DMS153 treated with DMSO at 0.1 percent for 48 hours (cell line): ENCODE data around the gene SMIM24.
A peak's percentile ranks its signal among the peaks of the same experiment; 100 is the strongest.

Experiments used
- DNase-seq: peaks from one replicate; lab custom pipeline; 2025; ENCODE audit not compliant: unreplicated experiment; lab: John Stamatoyannopoulos, UW

SMIM24 gene

DNA sequence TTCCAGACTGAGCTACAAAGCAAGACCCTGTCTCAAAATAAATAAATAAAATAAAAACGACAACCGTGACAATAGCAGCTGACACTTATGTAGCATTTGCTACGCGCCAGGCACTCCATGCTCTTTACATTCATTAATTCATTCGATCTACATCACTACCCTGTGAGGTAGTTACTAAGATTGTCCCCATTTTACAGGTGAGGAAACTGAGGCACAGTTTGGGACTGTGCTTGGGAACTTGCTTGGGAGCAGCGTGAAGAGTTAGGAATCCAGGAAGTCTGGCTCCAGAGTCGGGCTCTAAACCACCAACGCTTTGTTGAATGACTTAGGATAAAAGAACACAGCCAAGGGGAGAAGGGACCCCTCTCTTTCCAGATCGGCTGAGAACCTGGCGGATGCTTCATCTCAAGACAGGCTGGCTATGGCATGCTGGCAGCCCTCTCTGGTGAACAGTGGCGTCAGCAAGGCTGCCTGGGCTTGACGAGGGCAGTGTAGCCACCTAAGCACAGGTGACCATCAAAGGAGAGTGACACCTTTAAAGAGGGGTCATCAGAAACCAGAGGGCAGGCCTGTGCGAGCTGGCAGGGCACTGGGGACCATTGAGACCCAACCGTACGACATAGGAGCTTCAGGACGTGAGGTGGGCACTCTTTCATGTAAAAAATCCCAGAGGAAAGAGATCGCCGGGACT is 19.6 kb upstream of the SMIM24 start:
- no peak for DNase-seq

DNA sequence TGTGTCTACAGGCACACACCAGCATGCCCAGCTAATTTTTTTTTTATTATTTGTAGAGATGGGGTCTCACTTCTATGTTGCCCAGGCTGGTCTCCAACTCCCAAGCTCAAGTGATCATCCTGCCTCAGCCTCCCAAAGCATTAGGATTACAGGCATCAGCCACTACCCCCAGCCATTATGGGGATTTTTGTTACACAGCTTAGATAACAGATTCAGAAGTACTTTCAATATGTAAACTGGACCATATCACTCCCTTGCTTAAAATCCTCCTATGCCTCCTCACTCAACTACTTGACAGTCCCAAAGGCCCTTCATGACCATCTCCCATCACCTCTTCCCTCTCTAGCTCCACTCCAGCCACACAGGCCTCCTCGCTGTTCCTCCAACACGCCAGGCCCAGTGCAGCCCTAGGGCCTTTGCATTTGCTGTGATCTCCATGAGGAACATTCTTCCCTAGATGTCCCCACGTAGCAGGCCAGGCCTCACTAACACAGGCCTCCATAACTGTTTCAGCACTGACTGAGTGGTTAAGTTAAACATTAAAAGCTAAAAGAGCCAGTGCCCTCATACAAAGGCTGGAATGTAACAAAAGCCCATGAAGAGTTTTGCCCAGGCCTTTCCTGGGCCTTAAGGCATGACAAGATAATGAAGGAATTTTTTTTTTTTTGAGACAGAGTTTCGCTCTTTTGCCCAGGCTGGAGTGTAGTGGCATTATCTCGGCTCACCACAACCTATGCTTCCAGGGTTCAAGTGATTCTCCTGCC is 17.6 kb upstream of the SMIM24 start:
- DNase-seq: no peak

DNA sequence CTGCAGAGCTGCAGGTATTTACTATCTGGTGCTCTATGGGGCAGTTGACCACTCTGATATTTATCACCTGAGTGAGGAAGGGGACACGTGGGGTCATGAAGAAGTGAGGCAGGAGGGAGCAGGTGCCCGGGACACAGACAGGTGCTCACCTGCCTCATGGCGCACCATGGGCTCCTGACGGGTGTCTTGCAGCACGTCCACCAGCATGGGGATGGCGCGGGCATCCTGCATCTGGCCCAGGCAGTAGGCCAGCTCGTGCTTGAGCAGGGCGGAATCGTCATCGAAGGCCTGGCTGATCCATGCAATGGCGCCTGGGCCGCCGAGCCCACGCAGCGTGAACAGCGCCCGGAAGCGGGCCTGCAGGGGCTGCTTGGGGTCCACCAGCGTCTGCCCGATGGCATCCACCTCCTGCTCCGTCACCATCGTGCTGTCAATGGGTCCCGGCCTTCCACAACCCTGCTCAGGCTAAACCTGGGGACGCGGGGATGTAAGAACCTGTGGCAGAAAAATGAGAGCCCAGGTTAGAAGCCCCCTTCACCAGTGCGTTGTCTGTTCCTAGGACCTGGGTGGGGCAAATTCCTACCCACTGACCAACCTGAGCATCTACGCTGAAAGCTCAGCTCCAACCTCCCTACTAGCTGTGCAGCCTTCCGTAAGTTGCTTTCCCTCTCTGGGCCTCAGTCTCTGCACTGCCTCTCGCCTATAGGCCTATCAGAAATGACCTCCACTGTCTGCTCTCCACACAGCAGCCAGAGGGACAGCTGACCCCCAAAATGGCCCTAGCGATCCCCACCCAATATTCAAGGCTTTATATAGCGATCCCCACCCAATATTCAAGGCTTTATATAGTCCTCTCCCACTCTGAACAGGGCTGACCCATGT is 16.3 kb upstream of the SMIM24 start:
- DNase-seq: no peak

DNA sequence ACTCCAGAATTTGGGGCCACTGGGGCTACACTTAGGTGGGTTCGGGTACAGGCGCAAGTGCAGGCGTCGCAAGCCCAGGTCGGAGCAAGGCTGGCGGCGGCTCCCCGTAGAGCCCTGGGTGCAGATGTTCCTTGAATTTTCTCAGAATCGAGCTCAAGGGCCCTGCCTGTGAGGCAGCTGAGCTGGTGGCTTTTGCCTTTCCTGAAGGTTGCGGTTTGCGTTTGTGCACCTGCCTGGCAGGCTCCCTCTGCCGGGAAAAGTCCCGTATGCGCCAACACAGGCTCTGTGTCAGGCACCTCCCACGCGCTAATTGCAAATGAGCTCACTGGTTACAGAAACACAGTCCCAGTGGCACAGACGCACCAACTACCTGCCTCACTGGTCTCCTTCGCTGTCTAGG is 14.2 kb upstream of the SMIM24 start:
- DNase-seq: no peak

DNA sequence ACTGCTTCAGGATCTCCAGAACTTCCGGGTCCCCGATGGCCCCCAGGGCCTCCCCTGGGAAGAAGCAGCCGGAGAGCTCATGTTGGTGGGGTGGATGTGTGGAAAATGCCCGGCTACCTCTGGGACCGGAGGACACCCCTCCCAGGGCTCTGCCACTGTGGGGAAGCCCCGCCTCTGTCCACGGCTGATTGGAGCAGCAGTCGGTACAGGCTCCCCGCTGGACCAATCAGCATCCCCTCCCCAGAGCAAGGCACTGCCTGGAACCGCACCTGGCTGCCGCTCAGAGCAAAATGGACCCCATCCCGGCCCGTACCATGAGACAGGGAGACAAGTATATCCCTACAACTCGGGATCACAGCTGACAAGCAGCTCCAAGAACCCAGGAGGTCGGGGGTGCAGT is 13.7 kb upstream of the SMIM24 start:
- DNase-seq: no peak

DNA sequence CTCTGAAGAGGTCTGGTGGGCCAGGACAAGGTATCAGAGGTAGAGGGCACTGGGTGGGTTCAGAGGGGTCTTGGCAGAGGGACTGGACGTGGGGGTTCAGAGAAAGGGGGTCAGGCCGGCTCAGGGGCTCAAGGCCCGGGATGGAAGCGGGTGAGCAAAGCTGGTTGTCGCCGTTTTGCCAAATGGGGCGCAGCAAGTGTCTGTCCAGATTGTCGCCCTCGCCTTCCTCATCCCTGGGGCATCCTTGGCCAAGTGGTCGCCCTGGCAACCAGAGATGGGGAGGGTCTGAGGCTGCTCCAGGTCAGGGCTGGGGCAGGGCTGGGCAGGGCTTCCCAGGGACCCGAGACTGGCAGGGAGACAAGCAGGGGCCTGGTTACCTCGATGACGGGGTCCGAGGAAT is 13.3 kb upstream of the SMIM24 start:
- DNase-seq: no peak

DNA sequence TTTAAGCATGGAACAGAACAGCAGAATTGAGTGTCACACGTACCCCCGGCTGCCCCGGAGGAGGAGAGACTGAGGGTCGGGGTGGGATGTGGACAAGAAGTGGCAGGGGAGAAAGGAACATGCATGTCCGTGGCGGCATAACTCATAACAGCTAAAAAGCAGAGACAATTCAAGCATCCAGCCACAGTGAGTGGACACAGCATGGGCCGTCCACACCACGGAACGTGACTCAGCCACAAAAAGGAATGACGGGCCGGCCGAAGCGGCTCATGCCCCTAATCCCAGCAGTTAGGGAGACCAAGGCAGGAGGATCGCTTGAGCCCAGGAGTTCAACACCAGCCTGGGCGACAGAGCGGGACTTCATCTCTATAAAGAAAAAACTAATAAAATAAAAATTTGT is 12.6 kb upstream of the SMIM24 start:
- no peak for DNase-seq

DNA sequence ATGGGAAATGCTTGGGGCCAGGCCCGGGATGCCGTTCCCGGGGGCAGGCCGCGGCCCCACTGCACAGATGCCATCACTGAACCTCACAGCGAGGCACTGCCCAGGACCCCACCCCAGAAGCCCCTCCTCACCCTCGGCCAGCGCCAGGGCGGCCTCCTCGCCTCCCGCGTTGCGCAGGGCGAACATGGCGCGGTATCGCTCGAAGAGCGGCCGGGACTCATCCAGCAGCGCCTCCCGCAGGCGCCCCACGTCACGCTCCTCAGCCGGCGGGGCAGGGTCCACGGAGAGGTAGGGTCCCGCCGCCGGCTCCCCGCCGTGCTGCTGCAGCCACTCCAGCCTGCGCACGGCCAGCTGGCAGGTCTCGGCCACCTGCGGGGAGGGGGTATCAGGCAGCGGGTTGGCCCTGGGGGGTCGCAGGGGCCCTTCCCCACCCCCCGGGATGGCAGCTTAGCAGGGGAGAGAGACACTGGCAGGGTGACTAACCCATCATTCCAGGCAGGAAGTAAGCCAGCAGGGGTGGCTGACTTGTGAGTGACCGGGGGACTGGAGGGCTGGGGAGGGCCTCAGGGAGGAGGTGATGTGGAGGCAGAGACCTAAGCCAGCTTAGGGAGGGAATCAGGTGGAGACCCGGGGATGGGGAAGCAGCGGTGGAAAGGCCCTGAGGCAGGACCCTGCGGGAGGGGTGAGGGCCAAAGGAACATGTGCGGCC is 12.0 kb upstream of the SMIM24 start:
- no peak for DNase-seq

DNA sequence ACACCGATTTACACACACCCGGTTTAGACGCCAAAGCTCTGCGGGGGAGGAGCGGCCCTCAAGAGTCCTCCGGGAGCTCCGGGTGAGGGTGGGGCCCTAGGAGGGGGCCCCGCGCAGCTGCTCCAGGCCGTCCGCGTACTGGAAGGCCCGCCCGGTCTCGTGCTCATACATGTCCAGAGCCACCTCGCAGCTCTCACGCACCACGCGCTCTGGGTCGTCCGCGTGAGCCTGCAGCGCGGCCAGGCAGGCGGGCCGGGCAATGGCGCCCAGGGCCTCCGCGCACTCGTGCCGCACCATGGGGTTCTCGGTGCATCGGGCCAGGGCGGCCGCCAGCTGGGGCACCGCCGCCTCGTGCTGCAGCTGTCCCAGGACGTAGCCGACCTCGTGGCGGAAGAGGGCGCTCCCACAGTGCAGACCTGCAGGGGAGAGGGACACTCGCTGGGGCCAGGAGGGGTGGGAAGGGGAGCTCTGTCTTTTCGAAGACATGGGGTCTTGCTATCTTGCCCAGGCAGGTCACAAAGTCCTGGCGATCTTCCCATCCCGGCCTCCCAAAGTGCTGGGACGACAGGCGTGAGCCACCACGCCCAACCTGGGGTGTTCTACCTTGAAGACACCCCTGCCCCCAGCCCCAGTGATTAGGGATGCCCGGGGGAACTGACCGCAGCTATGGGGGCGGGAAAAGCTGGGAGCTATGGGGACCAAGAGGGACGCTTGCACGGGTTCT is 11.2 kb upstream of the SMIM24 start:
- no peak for DNase-seq

DNA sequence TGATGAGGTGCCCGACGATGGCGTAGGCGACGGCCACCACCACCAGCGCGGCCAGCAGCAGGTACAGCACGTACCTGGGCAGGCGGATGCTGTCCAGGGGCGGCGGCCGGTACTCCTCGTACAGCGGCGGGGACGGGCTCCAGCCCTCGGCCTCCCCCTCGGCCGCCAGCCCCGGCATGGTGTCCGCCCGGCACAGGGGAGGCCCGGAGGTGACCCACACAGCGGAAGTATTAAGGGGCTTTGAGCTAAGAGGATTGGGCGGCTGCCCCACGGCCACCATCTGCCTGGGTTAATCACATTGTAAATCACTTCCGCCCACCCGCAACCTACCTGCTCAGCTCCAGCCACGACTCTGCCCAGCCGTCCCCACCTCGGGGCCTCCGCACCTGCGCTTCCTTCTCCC is 2.9 kb upstream of the SMIM24 start, which contains the start of gene SMIM44:
Gene SMIM44 (minus strand): TSS at position 216 of the 403 bp plus-strand sequence. CDS start 38 bp downstream, at position 178.
- no peak for DNase-seq

DNA sequence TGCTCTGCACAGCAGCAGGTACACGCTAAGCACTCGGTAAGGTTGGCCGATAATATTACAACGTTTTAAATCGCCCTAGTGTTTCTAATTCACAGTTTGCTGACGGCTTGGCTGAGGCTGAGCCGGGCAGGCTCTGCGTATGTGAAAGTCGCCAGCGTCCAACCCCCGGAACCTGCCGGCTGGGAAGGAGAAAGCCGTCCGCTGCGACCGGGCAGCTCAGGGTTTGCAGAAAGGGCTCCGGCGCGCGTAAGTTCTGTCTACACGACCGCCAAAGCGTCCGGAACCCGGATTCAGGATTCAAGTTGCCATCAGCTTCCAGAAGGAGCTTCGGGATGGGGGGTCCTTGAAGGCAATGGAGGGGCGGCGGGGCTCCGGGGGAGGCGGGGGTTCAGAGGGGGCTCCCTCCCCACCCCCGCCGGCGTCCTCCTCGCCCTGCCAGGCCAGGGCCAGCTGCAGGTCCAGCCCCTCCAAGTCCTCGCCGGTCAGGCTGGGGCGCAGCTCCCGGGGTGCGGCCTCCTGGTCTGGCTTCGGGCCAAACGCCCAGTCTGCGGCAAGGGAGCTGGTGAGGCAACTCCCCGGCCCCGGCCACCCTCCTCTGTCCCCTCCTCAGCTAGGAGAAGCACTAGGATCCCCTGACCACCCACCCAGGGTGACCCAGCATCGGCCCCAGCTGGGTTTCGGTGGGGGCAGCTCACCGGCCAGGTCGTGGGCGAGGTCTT is 2.3 kb upstream of the SMIM24 start:
- peak; percentile 36 for DNase-seq

DNA sequence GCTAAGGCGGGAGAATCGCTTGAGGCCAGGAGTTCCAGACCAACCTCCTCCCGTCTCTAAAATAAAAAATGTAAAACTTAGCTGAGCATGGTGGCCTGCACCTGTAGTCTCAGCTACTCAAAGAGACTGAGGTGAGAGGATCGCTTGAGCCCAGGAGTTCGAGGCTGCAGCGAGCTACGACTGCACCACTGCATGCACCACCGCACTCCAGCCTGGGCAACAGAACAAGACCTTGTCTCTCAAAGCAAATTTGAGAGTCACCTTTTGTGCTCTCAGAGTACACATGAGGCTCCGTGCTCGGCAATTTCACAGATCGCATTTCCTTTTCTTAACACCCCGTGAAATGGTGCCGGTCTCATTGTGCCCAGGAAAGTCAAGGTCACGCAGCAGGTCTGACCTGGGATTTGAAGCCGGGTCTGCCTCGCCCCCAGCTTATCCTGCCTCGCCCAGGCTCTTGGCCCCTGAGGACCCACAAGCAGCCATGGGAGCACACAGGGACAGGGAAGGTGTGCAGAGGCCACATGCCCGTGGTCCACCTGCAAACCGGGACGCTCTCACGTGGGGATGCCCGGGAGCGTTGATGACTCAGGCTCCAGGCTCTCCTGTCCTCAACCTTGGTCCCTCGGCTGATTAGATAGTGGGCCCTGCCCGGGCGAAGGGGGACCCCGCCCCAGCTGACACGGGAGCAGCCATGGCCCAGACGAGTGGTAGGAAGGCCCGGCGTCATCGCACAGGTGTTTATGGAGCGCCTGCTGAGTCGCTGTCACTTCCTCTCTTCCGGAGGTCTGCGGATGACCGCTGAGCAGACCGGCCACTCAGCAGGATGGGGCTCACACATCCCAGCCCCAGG is 1.1 kb upstream of the SMIM24 start:
- DNase-seq: no peak

DNA sequence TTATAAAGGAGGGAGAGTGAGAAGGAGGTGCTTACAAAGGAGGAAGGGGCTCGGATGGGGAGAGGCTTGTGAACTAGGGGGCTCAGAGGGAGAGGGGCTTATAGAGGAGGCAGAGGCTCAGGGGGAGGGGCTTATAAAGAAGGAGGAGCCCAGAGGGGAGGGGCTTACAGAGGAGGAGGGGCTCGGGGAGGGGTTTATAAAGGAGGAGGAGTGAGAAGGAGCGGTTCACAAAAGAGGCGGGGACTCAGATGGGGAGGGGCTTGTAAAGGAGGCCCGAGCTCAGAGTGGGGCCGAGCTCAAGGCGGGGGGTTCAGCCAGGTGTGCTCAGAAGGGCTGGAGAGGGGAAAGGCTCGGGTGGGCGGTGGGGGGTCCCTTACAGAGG is 500 bp downstream of the SMIM24 start:
- DNase-seq: peak; percentile 5

DNA sequence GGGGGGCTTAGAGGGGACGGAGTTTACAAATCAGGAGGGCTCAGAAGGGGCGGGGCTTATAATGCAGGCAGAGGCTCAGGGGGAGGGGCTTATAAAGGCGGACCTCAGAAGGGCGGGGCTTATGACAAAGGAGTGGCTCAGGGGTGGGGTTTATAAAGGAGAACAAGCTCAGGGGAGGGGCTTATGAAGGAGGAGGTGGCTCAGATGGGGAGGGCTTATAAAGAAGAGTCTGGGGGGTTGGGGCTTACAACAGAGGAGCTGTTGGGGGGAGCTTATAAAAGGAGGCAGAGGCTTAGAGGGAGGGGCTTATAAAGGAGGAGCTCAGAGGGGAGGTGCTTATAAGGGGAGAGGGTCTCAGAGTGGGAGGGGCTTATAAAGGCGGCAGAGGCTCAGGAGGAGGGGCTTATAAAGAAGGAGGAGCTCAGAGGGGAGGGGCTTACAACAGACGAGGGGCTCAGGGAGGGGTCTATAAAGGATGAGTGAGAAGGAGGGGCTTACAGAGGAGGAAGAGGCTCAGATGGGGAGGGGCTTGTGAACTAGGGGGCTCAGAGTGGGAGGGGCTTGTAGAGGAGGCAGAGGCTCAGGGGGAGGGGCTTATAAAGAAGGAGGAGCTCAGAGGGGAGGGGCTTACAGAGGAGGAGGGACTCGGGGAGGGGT is 1.0 kb downstream of the SMIM24 start:
- no peak for DNase-seq

DNA sequence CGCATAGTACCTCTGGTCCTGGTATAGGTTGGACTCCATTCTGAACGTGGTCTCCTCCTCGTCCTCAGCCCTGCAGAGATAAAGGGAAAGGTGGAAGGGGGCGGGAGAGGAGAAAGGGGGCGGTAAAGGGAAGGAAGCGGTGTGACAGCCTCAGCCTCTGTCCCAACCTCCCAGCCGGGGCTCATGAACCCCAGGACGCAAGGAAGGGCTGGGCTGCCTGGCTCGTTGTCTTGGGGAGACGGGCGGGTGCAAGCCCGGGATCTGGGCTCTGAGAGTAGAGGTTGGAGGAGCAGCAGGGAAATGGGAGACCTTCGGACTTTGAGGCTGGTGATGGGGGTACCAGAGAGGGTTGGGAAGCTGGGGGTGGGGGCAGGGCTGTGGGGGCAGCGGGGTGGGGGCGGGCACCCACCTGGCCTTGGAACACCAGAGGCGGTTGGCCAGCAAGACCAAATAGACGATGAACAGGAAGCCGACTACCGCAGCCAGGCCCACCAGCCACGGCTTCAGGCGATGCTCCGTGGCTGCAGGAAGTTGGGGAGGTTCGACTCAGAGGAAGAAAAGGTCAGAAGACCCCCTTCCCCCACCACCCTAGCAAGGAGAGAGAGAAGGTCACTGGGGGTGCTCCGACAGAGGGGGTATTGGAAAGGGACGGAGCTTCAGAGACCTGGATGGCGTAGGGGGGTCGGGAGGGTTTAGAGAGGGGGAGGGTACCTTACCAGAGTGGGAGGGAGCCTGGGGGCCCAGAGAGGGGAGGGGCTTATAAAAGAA is 1.7 kb downstream of the SMIM24 start:
- no peak for DNase-seq

DNA sequence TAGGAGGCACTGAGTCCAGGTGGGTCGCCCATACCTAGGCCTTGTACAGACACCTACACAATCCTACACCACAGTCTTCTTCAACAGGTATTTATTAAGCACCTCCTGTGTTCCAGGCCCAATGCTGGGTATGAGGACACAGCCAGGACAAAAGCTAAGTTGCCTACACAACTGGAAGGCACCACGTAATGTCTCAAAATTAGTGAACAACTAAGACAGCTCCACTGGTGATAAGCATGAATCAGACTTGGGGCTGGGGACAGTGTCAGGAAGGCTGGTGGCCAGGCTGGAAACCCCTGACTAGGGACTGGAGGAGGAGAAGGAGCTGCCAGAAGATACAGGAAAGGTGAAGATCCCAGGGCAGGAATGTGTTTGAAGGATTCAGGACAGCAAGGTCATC is 2.4 kb downstream of the SMIM24 start:
- DNase-seq: no peak

DNA sequence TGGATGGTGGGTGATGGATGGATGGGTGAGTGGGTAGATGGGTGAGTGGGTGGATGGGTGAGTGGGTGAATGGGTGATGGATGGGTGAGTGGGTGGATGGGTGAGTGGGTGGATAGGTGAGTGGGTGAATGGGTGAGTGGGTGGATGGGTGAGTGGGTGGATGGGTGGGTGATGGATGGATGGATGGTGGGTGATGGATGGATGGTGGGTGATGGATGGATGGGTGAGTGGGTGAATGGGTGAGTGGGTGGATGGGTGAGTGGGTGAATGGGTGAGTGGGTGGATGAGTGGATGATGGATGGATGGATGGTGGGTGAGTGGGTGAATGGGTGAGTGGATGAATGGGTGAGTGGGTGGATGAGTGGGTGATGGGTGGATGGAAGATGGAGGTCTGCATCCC is 2.8 kb downstream of the SMIM24 start:
- no peak for DNase-seq

DNA sequence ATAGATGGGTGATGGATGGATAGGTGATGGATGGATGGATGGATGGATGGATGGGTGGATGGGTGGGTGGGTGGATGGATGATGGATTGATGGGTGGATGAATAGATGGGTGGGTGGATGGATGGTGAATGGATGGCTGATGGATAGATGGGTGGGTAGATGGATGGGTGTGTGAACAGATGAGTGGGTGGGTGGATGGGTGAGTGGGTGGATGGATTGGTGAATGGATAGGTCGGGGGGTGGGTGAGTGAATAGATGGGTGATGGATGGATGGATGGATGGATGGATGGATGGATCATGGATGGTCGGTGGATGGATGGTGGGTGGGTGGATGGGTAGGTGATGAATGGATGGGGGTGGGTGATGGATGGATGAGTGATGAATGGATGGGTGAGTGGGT is 3.5 kb downstream of the SMIM24 start:
- no peak for DNase-seq
